H1 (cell line): ENCODE results near the gene DENND2C. TPM values are rescaled to one million over a fixed set of nuclear protein-coding genes. Genes with fewer than 3 reads are reported as not detected.

Experiments used
- BACH1 ChIP-seq: IDR thresholded peaks from 2 replicates; pipeline ENCODE4 v1.6.1; 2012; ENCODE audit warnings: low read length, improper control_type of control experiment
- EZH2 ChIP-seq: fragments of 200-600 bp; sonication (generic); IDR thresholded peaks from 2 replicates; pipeline ENCODE4 v1.7.1; 2012; ENCODE audit warnings: low read depth, mild to moderate bottlenecking, moderate library complexity, low read length, inconsistent platforms; ENCODE audit not compliant: severe bottlenecking
- NANOG ChIP-seq: IDR thresholded peaks from 2 replicates; pipeline ENCODE4 v1.6.1; 2011; ENCODE audit warnings: low read length, low read depth, mild to moderate bottlenecking, inconsistent platforms; ENCODE audit not compliant: insufficient read depth, poor library complexity, severe bottlenecking
- RFX5 ChIP-seq: IDR thresholded peaks from 2 replicates; pipeline ENCODE4 v1.6.1; 2011; ENCODE audit warnings: low read depth, low read length, improper control_type of control experiment, borderline replicate concordance
- SAP30 ChIP-seq: fragments of 300-600 bp; sonication (generic); IDR thresholded peaks from 2 replicates; pipeline ENCODE4 v1.7.1; 2012; ENCODE audit warnings: low read length, moderate library complexity, mild to moderate bottlenecking, inconsistent platforms; ENCODE audit not compliant: insufficient read depth, insufficient replicate concordance
- TAF1 ChIP-seq: IDR thresholded peaks from 2 replicates; pipeline ENCODE4 v1.6.1; 2011; ENCODE audit warnings: mild to moderate bottlenecking, low read depth, low read length
- TBP ChIP-seq: IDR thresholded peaks from 2 replicates; pipeline ENCODE4 v1.6.1; 2011; ENCODE audit warnings: low read depth, low read length, improper control_type of control experiment
- polyA plus RNA-seq, 7 experiments: library from polyadenylated mRNA; depleted of rRNA in 3 of 7; stranded (reverse) in 5 of 7; unstranded in 2 of 7; fragments of >200 nt in 5 of 7; fragments of 200-250 nt in 2 of 7; gene quantifications; 1 replicate in 5 of 7; 2 replicates in 1 of 7; 4 replicates in 1 of 7; pipeline versions ENCODE4 v1.2.1 to v1.2.3, GENCODE V29; 2011 to 2013; ENCODE audit warnings: missing spikeins in 2 of 7, mixed read lengths in 2 of 7
- total RNA-seq: library from RNA; stranded (reverse); fragmentation: NEBNext Ultra II Directional; extraction: Animal tissue kit (Norgen Biotek cat#: 25700); gene quantifications from 2 replicates; pipeline ENCODE4 v1.2.1, GENCODE V29; 2021

Gene DENND2C
- total and polyA plus RNA-seq, 2 of the 8 experiments (the other 6 are each of a cell fraction or from before 2014, with no cell fraction given) = 1.8 to 5.5 TPM

- no peak for TF ChIP-seq TBP
- no peak for TF ChIP-seq BACH1
- TF ChIP-seq SAP30 = no peak
- TF ChIP-seq RFX5 = no peak
- no peak for TF ChIP-seq NANOG
- TF ChIP-seq EZH2 = no peak
- no peak for TF ChIP-seq TAF1
Observed at GRCh38 chr1:114561333-114561732, 108.5 kb downstream of the DENND2C start (continued).
